ENCODE measurements around the gene CBFA2T2.
"Not testable (repeated sequence)": the region's sequence is repeated elsewhere in the genome, so short reads cannot be mapped to it uniquely, and the experiment has no call there.

CBFA2T2 gene

GRCh38 chr20:33499355-33499754 lies 9.5 kb downstream of the CBFA2T2 start:
- no peak overlapping the region for H3K4me3 ChIP-seq (ENCODE audit: low read length)
- no peak for DNase-seq (ENCODE audit: low read depth)
- no peak for TF ChIP-seq CTCF (conservative IDR thresholded peaks at IDR 0.05; ENCODE audit: low read depth, low read length)

GRCh38 chr20:33501000-33501399 lies 11.1 kb downstream of the CBFA2T2 start:
- no peak for TF ChIP-seq CTCF (conservative IDR thresholded peaks at IDR 0.05; ENCODE audit: low read depth, low read length)
- DNase-seq (ENCODE audit: low read depth), result no peak
- H3K4me3 ChIP-seq (ENCODE audit: low read length), result no peak overlapping the region

GRCh38 chr20:33503564-33503963 lies 13.7 kb downstream of the CBFA2T2 start:
- no peak for DNase-seq (ENCODE audit: low read depth)
- TF ChIP-seq CTCF (conservative IDR thresholded peaks at IDR 0.05; ENCODE audit: low read depth, low read length), result no peak
- H3K4me3 ChIP-seq (ENCODE audit: low read length), result no peak overlapping the region

GRCh38 chr20:33506576-33506975 lies 16.7 kb downstream of the CBFA2T2 start:
- H3K4me3 ChIP-seq (ENCODE audit: low read length), result no peak overlapping the region
- no peak for DNase-seq (ENCODE audit: low read depth)
- TF ChIP-seq CTCF (conservative IDR thresholded peaks at IDR 0.05; ENCODE audit: low read depth, low read length), result no peak

- no peak overlapping the region for H3K4me3 ChIP-seq (ENCODE audit: low read length)
- DNase-seq (ENCODE audit: low read depth), result no peak
- TF ChIP-seq CTCF (conservative IDR thresholded peaks at IDR 0.05; ENCODE audit: low read depth, low read length), result no peak
Measured at GRCh38 chr20:33507461-33507860, 17.6 kb downstream of the CBFA2T2 start.

- DNase-seq (ENCODE audit: low read depth); H3K4me3 ChIP-seq (ENCODE audit: low read length): not testable (repeated sequence)
Measured at GRCh38 chr20:33508015-33508414, 18.1 kb downstream of the CBFA2T2 start.

GRCh38 chr20:33509057-33509456 lies 19.2 kb downstream of the CBFA2T2 start:
- not testable (repeated sequence) for H3K4me3 ChIP-seq (ENCODE audit: low read length); DNase-seq (ENCODE audit: low read depth)

GRCh38 chr20:33511876-33512275 lies 22.0 kb downstream of the CBFA2T2 start:
- not testable (repeated sequence) for DNase-seq (ENCODE audit: low read depth); H3K4me3 ChIP-seq (ENCODE audit: low read length)

GRCh38 chr20:33515569-33516216 lies 25.8 kb downstream of the CBFA2T2 start:
- TF ChIP-seq CTCF (conservative IDR thresholded peaks at IDR 0.05; ENCODE audit: low read depth, low read length), result peak; percentile 34
- H3K4me3 ChIP-seq (ENCODE audit: low read length), result no peak overlapping the region
- DNase-seq (ENCODE audit: low read depth), result no peak

Measured in retinal pigment epithelial cell (primary cell).